HG03442 (cell line): Measurements from ENCODE around the gene ASIC2.

Experiments
- ATAC-seq: cut with Tn5 transposase; IDR thresholded peaks from one replicate; pipeline ENCODE4 v1.9.1; 2021; ENCODE audit warnings: mild to moderate bottlenecking, moderate library complexity; ENCODE audit not compliant: unreplicated experiment

The ASIC2 gene

GRCh38 chr17:33290253-33290652 lies 2.8 kb downstream of the ASIC2 start:
- no peak for ATAC-seq

GRCh38 chr17:33288954-33289353 lies 4.1 kb downstream of the ASIC2 start:
- no peak for ATAC-seq

GRCh38 chr17:33287096-33287725 lies 5.9 kb downstream of the ASIC2 start:
- no peak for ATAC-seq

GRCh38 chr17:33285413-33285812 lies 7.7 kb downstream of the ASIC2 start:
- ATAC-seq = no peak

- no peak for ATAC-seq
Observed at GRCh38 chr17:33284022-33284421, 9.1 kb downstream of the ASIC2 start.

GRCh38 chr17:33280162-33280943 lies 12.7 kb downstream of the ASIC2 start:
- ATAC-seq = no peak

- ATAC-seq = no peak
Observed at GRCh38 chr17:33277436-33278100, 15.5 kb downstream of the ASIC2 start.

- ATAC-seq = no peak
Observed at GRCh38 chr17:33273743-33274410, 19.2 kb downstream of the ASIC2 start.

GRCh38 chr17:33273271-33273670 lies 19.8 kb downstream of the ASIC2 start:
- no peak for ATAC-seq

- ATAC-seq = no peak
Observed at GRCh38 chr17:33272438-33272837, 20.7 kb downstream of the ASIC2 start.

GRCh38 chr17:33269337-33270060 lies 23.6 kb downstream of the ASIC2 start:
- no peak for ATAC-seq

GRCh38 chr17:33267851-33268548 lies 25.1 kb downstream of the ASIC2 start:
- ATAC-seq = no peak

GRCh38 chr17:33267271-33267790 lies 25.8 kb downstream of the ASIC2 start:
- ATAC-seq = no peak

GRCh38 chr17:33266611-33267010 lies 26.5 kb downstream of the ASIC2 start:
- no peak for ATAC-seq

- ATAC-seq = no peak
Observed at GRCh38 chr17:33266116-33266515, 27.0 kb downstream of the ASIC2 start.

GRCh38 chr17:33263396-33263795 lies 29.7 kb downstream of the ASIC2 start:
- ATAC-seq = no peak

- ATAC-seq = no peak
Observed at GRCh38 chr17:33262266-33263123, 30.6 kb downstream of the ASIC2 start.

GRCh38 chr17:33261820-33262219 lies 31.3 kb downstream of the ASIC2 start:
- ATAC-seq = no peak

GRCh38 chr17:33260638-33261037 lies 32.5 kb downstream of the ASIC2 start:
- ATAC-seq = no peak
